Measurements from ENCODE around the gene LCN6. TPM values are rescaled to one million over a fixed set of nuclear protein-coding genes. Genes with fewer than 3 reads are reported as not detected.
A peak's percentile ranks its signal among the peaks of the same experiment; 100 is the strongest.

The LCN6 gene
- total and polyA plus RNA-seq, 2 of the 13 experiments (the other 11 are each of a cell fraction or from before 2014, with no cell fraction given): not detected

GRCh38 chr9:136791516-136792276 is 43.4 kb upstream of the LCN6 start (continued):
- no peak for TF ChIP-seq REST (IDR thresholded peaks at IDR 0.05; ENCODE audit: borderline replicate concordance in 1 of 2, low read depth in 1 of 2, low read length in 2 of 2)
- TF ChIP-seq ELF1 (CRISPR knock-in tag; IDR thresholded peaks at IDR 0.05): 0 out of 2 replicates have a peak, but pooled peaks have one; percentile 3
- TF ChIP-seq SPEN (CRISPR knock-in tag; IDR thresholded peaks at IDR 0.05; ENCODE audit: low read depth): peak; percentile 49; the same call in 1 of the 2 replicates
- TF ChIP-seq BRD4 (CRISPR knock-in tag; IDR thresholded peaks at IDR 0.05): peak; percentile 96
- TF ChIP-seq TFDP2 (CRISPR knock-in tag; IDR thresholded peaks at IDR 0.05): peak; percentile 8; the same call in 1 of the 2 replicates
- no peak for TF ChIP-seq ZSCAN31 (CRISPR knock-in tag; IDR thresholded peaks at IDR 0.05; ENCODE audit: low read depth)
- TF ChIP-seq MTA1 (CRISPR knock-in tag; IDR thresholded peaks at IDR 0.05; ENCODE audit: borderline replicate concordance): no peak
- no peak for TF ChIP-seq THAP8 (CRISPR knock-in tag; IDR thresholded peaks at IDR 0.05; ENCODE audit: borderline replicate concordance)
- no peak for TF ChIP-seq ZBTB8A (CRISPR knock-in tag; IDR thresholded peaks at IDR 0.05; ENCODE audit: borderline replicate concordance, low read depth)
- peak; percentile 57; the same call in 1 of the 2 replicates for TF ChIP-seq ZFY (CRISPR knock-in tag; IDR thresholded peaks at IDR 0.05)
- no peak for TF ChIP-seq FOXA3 (CRISPR knock-in tag; IDR thresholded peaks at IDR 0.05)
- TF ChIP-seq ZFP36L1 (CRISPR knock-in tag; IDR thresholded peaks at IDR 0.05): no peak
- TF ChIP-seq CBX1 (IDR thresholded peaks at IDR 0.05; ENCODE audit: low read depth): peak; percentile 56
- TF ChIP-seq PATZ1 (CRISPR knock-in tag; IDR thresholded peaks at IDR 0.05): peak; percentile 49
- TF ChIP-seq HNRNPLL (IDR thresholded peaks at IDR 0.05; ENCODE audit: low read depth, low read length, poor library complexity, severe bottlenecking): no peak
- TF ChIP-seq KDM5A (IDR thresholded peaks at IDR 0.05; ENCODE audit: borderline replicate concordance, low read length): peak; percentile 49; the same call in 1 of the 2 replicates
- no peak for TF ChIP-seq BRF2 (CRISPR knock-in tag; IDR thresholded peaks at IDR 0.05)
- peak; percentile 60; the same call in 1 of the 2 replicates for TF ChIP-seq ZNF839 (CRISPR knock-in tag; IDR thresholded peaks at IDR 0.05; ENCODE audit: borderline replicate concordance)
- no peak; the same call in 1 of the 2 replicates for TF ChIP-seq ZNF224 (CRISPR knock-in tag; IDR thresholded peaks at IDR 0.05)
- TF ChIP-seq GPN1 (CRISPR knock-in tag; IDR thresholded peaks at IDR 0.05; ENCODE audit: borderline replicate concordance): no peak; the same call in 1 of the 2 replicates
